K562 (cell line): ENCODE results near the gene GHR. TPM values are rescaled to one million over a fixed set of nuclear protein-coding genes. Genes with fewer than 3 reads are reported as not detected.
A peak's percentile ranks its signal among the peaks of the same experiment; 100 is the strongest.

Source experiments
- ATAC-seq: fragments of 200-7000 bp; cut with Tn5 transposase; 3 replicates; pipeline ENCODE4 v1.9.1; 2020; ENCODE audit warnings: moderate library complexity
- BruUV-seq: library from RNA; stranded (reverse); fragments of 400-500 nt; replicated peaks from 2 replicates; lab custom pipeline; 2021; lab: Mats Ljungman, UMichigan
- CTCF ChIA-PET: fragments of 300-600 bp; formaldehyde crosslinking; extraction: SDS; loops from one replicate; lab custom pipeline; 2021; ENCODE audit warnings: low intra/inter-chr PET ratio; lab: Yijun Ruan, JAX
- POLR2A ChIA-PET: fragments of 300-600, 350-650 bp; sonication (Branson Sonifier 250); formaldehyde crosslinking; extraction: SDS; loops from one replicate; lab custom pipeline; 2021; ENCODE audit warnings: antibody characterized with exemption, inconsistent platforms; lab: Yijun Ruan, JAX
- DNase-seq, 4 experiments: peaks; one replicate each; pipeline versions ENCODE4 v3.0.0 to v3.0.0-alpha.2; 2011 to 2018; ENCODE audit warnings: low spot score in 3 of 4, mixed read lengths in 3 of 4; ENCODE audit errors: extremely low read depth in 1 of 4
- FAIRE-seq: peaks from 2 replicates; lab custom pipeline; 2011; peaks lifted over from hg19 to GRCh38; lab: Jason Lieb, UNC
- H2AFZ ChIP-seq: 2 replicates; pipeline ENCODE4 v1.6.0; 2011; ENCODE audit warnings: low read depth, low read length, control low read depth, inconsistent platforms
- H3K27ac ChIP-seq: fragments of 200-600 bp; 3 replicates; pipeline ENCODE4 v1.8.0; 2011; ENCODE audit warnings: low read depth, mild to moderate bottlenecking, control low read depth, inconsistent platforms, low read length, moderate library complexity, mixed read lengths; ENCODE audit errors: extremely low read depth
- H3K27me3 ChIP-seq, 2 experiments: fragments of 300-600 bp in 1 of 2; 2 replicates in 1 of 2; 3 replicates in 1 of 2; pipeline versions ENCODE4 v1.6.0 to v1.8.0; 2011; ENCODE audit warnings: inconsistent platforms in 2 of 2, low read length in 2 of 2, mild to moderate bottlenecking in 1 of 2, mixed read lengths in 1 of 2, moderate library complexity in 1 of 2; ENCODE audit not compliant: control insufficient read depth in 2 of 2, insufficient read depth in 2 of 2
- H3K36me3 ChIP-seq: fragments of 300-600 bp; 3 replicates; pipeline ENCODE4 v1.8.0; 2011; ENCODE audit warnings: mild to moderate bottlenecking, low read length, inconsistent platforms; ENCODE audit not compliant: control insufficient read depth, insufficient read depth
- H3K4me1 ChIP-seq, 2 experiments: fragments of 200-600 bp in 1 of 2; replicated peaks in 1 of 2; 2 replicates in 1 of 2; 3 replicates in 1 of 2; pipeline versions ENCODE4 v1.5.1 to v1.8.0; 2011; ENCODE audit warnings: inconsistent platforms in 2 of 2, low read length in 2 of 2, mild to moderate bottlenecking in 1 of 2, mixed read lengths in 1 of 2, moderate library complexity in 1 of 2; ENCODE audit not compliant: control insufficient read depth in 2 of 2, insufficient read depth in 2 of 2
- H3K4me2 ChIP-seq: 2 replicates; pipeline ENCODE4 v1.6.1; 2011; ENCODE audit warnings: low read length, control low read depth, inconsistent platforms, mixed read lengths; ENCODE audit not compliant: insufficient read depth
- H3K4me3 ChIP-seq: fragments of 200-600 bp; sonication (generic), shearing (Covaris generic); 2 replicates; pipeline ENCODE4 v1.5.1; 2016; ENCODE audit warnings: control low read depth, inconsistent platforms
- H3K79me2 ChIP-seq: fragments of 200-600 bp; 3 replicates; pipeline ENCODE4 v1.8.0; 2011; ENCODE audit warnings: low read length, inconsistent platforms; ENCODE audit not compliant: control insufficient read depth, insufficient read depth
- H3K9ac ChIP-seq, 2 experiments: 2 replicates each; pipeline versions ENCODE4 v1.6.0 to v1.6.1; 2011; ENCODE audit warnings: low read depth in 2 of 2, low read length in 2 of 2, control low read depth in 1 of 2, inconsistent platforms in 1 of 2, mild to moderate bottlenecking in 1 of 2, mixed read lengths in 1 of 2; ENCODE audit not compliant: insufficient read depth in 1 of 2
- H3K9me1 ChIP-seq: one replicate; pipeline ENCODE4 v1.6.0; 2011; ENCODE audit warnings: inconsistent platforms, mild to moderate bottlenecking, low read length, moderate library complexity; ENCODE audit not compliant: control insufficient read depth, insufficient read depth
- H3K9me3 ChIP-seq: replicated peaks from 2 replicates; pipeline ENCODE4 v1.5.1; 2011; ENCODE audit warnings: low read depth, low read length, inconsistent platforms; ENCODE audit not compliant: control insufficient read depth, insufficient read depth
- H4K20me1 ChIP-seq: replicated peaks from 2 replicates; pipeline ENCODE4 v1.6.1; 2011; ENCODE audit warnings: low read length, inconsistent platforms, mixed read lengths; ENCODE audit not compliant: control insufficient read depth, insufficient read depth
- CEBPB ChIP-seq: fragments of 450-650 bp; IDR thresholded peaks from 2 replicates; pipeline ENCODE4 v1.6.1; 2016; ENCODE audit warnings: missing genetic modification characterization, missing compliant biosample characterization
- NELFE ChIP-seq: IDR thresholded peaks from 2 replicates; pipeline ENCODE4 v1.6.1; 2011; ENCODE audit warnings: mild to moderate bottlenecking; ENCODE audit not compliant: insufficient read depth, insufficient read length
- SFPQ ChIP-seq: fragments of 200-400 bp; formaldehyde crosslinking; IDR thresholded peaks from 2 replicates; pipeline ENCODE4 v1.6.1; 2017; ENCODE audit warnings: mild to moderate bottlenecking, low read depth, low read length, moderate library complexity
- TCF15 ChIP-seq: fragments of 250-450 bp; sonication (Bioruptor Pico); IDR thresholded peaks from 2 replicates; pipeline ENCODE4 v1.8.0; 2022; ENCODE audit warnings: moderate library complexity, mild to moderate bottlenecking, inconsistent platforms
- VEZF1 ChIP-seq: fragments of 200-800 bp; sonication (Bioruptor generic); IDR thresholded peaks from 2 replicates; pipeline ENCODE4 v1.6.1; 2017; ENCODE audit warnings: missing genetic modification characterization, missing compliant biosample characterization
- ZBTB11 ChIP-seq, 3 experiments: fragments of 200-800 bp in 1 of 3; fragments of 250-450 bp in 1 of 3; fragments of 450-650 bp in 1 of 3; sonication (Bioruptor Pico) in 1 of 3; sonication (Bioruptor generic) in 1 of 3; formaldehyde crosslinking in 1 of 3; IDR thresholded peaks; 2 replicates each; pipeline versions ENCODE4 v1.6.1 to v1.8.0; 2016 to 2022; ENCODE audit warnings: mild to moderate bottlenecking in 2 of 3, missing genetic modification characterization in 2 of 3, missing compliant biosample characterization in 1 of 3, moderate library complexity in 1 of 3
- ZBTB26 ChIP-seq: fragments of 450-650 bp; formaldehyde crosslinking; IDR thresholded peaks from 2 replicates; pipeline ENCODE4 v1.4.0; 2022; ENCODE audit warnings: missing genetic modification characterization
- ZNF766 ChIP-seq: fragments of 200-800 bp; sonication (Bioruptor generic); conservative IDR thresholded peaks from 2 replicates; pipeline ENCODE4 v1.6.1; 2016; ENCODE audit warnings: missing genetic modification characterization, missing compliant biosample characterization
- WGBS: fragments of 100-300 bp; shearing (Covaris generic); methylation state at CpG from one replicate; pipeline ENCODE4 v1.1.6; 2016; ENCODE audit warnings: low coverage, mixed read lengths; ENCODE audit not compliant: insufficient coverage; ENCODE audit errors: missing lambda C conversion rate; 5-methylcytosine and 5-hydroxymethylcytosine counted together
- in situ Hi-C: fragments of 300-500 bp; cut with MboI; formaldehyde crosslinking; loops from 4 replicates; pipeline ENCODE4 v1.15.0; 2018; ENCODE audit warnings: inconsistent platforms, mixed read lengths
- intact Hi-C: fragments of 100-400 bp; cut with micrococcal nuclease; formaldehyde crosslinking; loops from 2 replicates; pipeline ENCODE4 v1.14.2; 2022
- polyA plus RNA-seq, 8 experiments: library from polyadenylated mRNA; depleted of rRNA in 4 of 8; stranded (reverse) in 5 of 8; unstranded in 3 of 8; fragments of >200 nt; fragmentation: Nextera tagmentation in 2 of 8; fragmentation: Illumina TruSeq in 1 of 8; extraction: Ambion mirVana in 2 of 8; extraction: Trizol in 1 of 8; gene quantifications; 2 replicates each; pipeline versions ENCODE4 v1.2.1 to v1.2.3, GENCODE V29; 2011 to 2014; ENCODE audit warnings: inconsistent platforms in 1 of 8, missing spikeins in 1 of 8
- total RNA-seq, 7 experiments: library from RNA; depleted of rRNA in 6 of 7; stranded (reverse); fragments of >200 nt in 6 of 7; fragmentation: Illumina TruSeq in 2 of 7; extraction: Trizol in 2 of 7; gene quantifications; 2 replicates each; pipeline versions ENCODE4 v1.2.1 to v1.2.3, GENCODE V29; 2011 to 2021; ENCODE audit warnings: low replicate concordance in 1 of 7

GHR gene
- total and polyA plus RNA-seq, 9 of the 15 experiments (the other 6 are each of a cell fraction or from before 2014, with no cell fraction given), result 0.01 to 0.13 (median 0.07) TPM; not detected in 5

- TF ChIP-seq ZBTB11 (CRISPR knock-in tag; IDR thresholded peaks at IDR 0.05), result no peak
- no peak for TF ChIP-seq SFPQ
- no peak for TF ChIP-seq CEBPB (tag)
Measured at GRCh38 chr5:42605490-42605889, 182.3 kb downstream of the GHR start (continued).

GRCh38 chr5:42606464-42606869 lies 183.2 kb downstream of the GHR start:
- Histone ChIP-seq H4K20me1 (no peaks in the 10 kb centered on the region), H3K79me2 (no peaks in the 10 kb centered on the region), H3K4me1 (no peaks in the 10 kb centered on the region), H3K4me3 (no peak overlapping the region), H3K9me3 (no peaks in the 10 kb centered on the region), H3K27me3 (no peaks in the 10 kb centered on the region), H3K4me2 (no peak overlapping the region), H3K9ac (no peak overlapping the region), H3K27ac (no peak overlapping the region), H3K36me3 (no peaks in the 10 kb centered on the region), H2AFZ (no peak overlapping the region), H3K9me1 (no peaks in the 10 kb centered on the region)
- FAIRE-seq (no peak), ATAC-seq (no peak), DNase-seq (no peak)
- TF ChIP-seq CEBPB (tag) (peak; percentile 9; the same call in 1 of the 2 replicates), NELFE (no peak), VEZF1 (CRISPR knock-in tag) (no peak), ZNF766 (CRISPR knock-in tag) (no peak), ZBTB26 (CRISPR knock-in tag) (no peak), TCF15 (no peak)
- WGBS, result 2% methylated on average over 4 of the region's 4 CpGs
- intact Hi-C loops, result no loop called here
- BruUV-seq, result no TSS peak
- POLR2A ChIA-PET, result interaction anchor here (1.4 to 1.6 kb wide), 2 partner anchors 11 to 19 kb away, joined by 3 to 4 read pairs; no protein-coding TSS in a partner anchor
- CTCF ChIA-PET, result no interaction called here
- in situ Hi-C loops, result no loop called here
